Activated CD8-positive, alpha-beta memory T cell treated with anti-CD3 and anti-CD28 coated beads, Interleukin-2, amount 50 U/mL, for 24 hours (primary cell): ENCODE data around the gene IL6R.

ENCODE experiments used
- DNase-seq: peaks from one replicate; pipeline ENCODE4 v3.0.0-alpha.2; 2020; ENCODE audit errors: extremely low read depth

IL6R gene

DNA sequence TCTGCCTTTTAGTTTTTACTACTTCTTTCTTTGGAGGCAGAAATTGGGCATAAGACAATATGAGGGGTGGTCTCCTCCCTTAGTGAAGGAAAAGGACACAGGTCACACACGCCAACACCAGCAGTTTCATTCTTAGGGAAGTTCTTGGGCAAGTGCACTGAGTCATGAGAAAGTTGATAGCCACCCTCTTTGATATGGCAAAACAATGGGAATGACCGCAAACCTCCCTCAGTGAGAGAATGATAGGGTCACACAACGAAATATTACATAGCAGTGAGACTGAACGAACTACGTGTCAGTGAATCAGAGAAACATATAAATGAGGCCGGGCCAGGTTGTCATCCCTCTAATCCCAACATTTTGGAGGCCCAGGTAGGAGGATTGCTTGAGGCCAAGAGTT, 20.0 kb downstream of the IL6R start:
- no peak for DNase-seq

DNA sequence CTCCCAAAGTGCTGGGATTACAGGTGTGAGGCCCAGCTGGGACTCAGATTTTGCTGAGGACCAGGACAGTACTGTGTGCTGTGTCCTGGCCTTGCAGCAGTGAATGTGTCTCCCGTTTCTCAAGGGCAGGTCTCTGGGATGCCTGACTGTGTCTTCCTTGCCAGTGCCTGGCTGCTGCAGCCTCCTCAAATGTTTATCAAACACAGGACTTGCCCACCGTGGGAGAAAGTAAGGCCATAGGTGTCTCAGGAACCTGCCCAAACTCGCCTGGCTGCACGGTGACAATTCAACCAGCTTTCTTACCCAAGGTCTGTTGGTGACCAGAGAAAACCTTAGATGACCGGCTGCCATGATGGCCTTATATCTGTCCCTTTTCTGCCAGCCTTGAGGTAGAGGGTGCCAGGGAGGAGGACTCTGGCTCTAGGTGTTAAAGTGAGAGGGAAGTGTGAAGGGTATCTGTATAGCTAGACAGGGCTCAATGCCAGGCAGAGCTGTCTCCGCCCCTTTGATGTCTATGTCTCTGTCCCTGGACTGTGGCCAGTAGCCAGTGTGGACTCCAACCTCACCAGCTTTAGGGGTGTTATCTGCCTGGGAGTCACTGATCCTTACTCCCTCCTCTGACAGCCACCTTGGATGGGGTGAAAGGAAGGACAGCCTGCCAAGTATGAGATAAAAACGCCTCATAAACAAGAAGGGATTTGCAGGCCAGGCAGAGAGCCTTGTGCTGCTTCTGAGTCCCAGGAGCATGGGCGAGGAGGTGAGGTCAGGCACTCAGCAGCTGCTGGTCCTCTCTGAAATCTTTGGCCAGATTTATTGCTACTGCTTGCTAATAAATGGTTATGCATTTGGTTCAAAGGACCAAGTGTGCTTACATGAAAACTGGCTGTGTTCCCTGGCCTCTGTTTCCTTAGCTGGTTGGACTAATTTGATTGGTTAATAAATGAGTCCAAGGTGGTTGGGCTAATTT, 22.3 kb downstream of the IL6R start:
- DNase-seq = no peak

DNA sequence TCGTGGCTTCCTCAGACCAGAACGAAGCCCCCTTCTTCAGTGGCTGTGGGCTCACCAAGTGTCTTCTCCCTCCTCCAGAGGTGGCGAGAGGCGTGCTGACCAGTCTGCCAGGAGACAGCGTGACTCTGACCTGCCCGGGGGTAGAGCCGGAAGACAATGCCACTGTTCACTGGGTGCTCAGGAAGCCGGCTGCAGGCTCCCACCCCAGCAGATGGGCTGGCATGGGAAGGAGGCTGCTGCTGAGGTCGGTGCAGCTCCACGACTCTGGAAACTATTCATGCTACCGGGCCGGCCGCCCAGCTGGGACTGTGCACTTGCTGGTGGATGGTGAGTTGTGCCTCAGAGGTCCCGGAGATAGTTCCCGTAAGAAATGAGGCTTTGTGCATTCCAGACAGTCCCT, 24.0 kb downstream of the IL6R start:
- no peak for DNase-seq

DNA sequence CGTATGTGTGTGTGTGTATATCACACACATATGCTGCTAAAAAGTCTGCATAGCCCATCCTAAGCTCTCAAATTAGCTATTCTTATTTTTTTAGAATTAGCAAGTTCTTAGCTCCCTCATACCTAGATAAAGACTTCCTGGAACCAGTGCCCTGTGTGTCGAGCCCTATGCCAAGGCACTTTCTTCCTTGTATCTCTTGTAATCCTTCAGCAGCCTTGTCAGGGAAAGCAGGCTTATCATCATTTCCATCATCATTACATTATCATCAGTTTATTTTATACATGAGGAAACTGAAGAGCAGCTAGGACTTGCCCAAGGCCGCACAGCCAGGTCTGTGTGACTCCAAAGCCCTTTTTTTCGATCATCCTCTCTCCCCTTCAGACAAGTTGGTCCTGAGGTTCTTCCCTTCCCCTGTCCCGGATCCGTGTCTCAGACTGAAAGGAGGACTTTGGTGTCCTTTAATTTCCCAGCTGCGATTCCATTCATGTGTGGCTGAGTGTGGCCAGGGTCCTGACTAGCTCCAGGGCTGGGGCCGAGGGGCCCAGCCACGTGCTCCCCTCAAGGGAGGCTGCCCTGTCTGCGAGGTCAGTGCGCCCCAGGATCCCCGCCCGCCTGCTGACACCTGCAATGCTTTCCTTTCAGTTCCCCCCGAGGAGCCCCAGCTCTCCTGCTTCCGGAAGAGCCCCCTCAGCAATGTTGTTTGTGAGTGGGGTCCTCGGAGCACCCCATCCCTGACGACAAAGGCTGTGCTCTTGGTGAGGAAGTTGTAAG, 24.9 kb downstream of the IL6R start:
- DNase-seq = no peak

DNA sequence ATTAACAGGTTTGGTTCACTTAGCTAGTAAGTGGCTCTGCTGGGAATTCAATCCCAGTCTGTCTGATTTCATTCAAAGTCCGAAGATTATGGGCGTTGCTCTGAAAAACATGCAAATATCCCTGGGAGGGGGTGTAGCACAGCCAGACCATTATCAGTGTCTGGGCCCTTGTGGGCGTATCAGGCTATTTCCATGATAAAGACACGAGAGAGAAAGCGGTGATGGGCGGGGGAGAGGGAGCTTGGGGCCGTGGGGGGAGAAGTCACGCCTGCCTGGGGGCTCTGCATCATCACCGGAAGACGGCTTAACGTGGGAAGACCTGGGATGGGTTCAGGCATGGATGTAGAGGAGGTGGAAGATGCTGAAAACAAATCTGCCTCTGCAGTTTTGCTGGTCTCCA, 25.8 kb downstream of the IL6R start:
- no peak for DNase-seq

DNA sequence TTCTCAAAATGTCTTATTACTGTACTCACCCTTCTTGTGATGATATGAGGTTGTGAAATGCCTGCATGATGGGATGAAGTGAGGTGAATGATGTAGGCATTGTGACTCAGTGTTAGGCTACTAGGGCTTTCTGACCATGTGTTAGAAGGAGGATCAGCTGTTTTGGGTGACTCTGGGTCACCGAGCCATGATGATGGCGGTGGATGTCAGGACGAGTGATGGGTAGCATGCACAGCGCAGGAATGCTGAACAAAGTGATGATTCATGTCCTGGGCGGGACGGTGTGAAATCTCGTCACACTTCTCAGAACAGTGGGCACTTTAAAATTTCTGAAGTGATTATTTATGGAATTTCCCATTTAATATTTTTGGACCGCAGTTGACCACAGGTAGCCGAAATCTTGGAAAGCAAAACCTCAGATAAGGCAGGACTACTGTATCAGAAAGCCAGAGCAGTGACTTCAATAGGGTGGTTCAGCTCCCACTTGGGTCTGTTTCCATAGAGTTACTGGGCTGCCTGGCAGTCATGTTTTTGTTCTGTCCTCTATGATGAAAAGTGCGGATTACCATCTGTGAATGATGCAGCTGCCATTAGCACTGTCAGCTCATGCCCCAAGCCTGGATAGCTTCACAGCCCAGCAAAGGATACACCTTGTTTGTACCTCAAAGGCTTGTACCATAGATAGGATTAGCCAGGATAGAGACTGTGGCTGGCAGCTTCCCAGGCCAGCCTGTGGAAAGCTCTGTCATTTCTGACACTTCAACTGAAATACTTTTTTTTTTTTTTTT, 26.6 kb downstream of the IL6R start:
- DNase-seq = no peak

DNA sequence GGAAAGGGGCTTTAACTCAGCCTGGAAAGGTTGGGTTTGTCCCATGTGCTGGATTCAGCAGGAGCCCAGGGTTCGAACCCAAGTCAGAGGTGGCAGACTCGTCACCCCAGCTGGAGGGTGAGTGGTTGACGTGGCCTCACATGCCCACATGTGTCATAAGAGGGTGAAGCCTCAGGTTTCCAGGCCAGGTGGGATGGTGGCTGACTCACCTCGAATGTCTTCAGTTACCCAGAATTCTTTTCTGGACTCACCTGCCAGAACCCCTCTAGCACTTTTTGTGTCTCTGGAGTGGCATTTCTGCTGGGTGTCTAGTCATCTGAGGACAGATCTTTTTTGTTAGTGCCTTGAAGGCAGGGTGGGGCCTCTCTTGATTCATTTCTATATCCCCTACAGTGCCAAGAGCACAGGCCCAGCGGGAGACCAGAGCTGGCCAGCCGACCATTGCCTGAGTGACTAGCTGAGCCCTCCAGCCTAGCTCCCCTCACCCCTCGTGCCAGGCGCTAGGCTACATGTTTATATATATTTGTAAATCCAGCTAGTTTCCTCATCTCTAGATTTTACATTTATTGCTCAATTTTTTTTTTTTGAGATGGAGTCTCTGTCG, 28.1 kb downstream of the IL6R start:
- DNase-seq = no peak

DNA sequence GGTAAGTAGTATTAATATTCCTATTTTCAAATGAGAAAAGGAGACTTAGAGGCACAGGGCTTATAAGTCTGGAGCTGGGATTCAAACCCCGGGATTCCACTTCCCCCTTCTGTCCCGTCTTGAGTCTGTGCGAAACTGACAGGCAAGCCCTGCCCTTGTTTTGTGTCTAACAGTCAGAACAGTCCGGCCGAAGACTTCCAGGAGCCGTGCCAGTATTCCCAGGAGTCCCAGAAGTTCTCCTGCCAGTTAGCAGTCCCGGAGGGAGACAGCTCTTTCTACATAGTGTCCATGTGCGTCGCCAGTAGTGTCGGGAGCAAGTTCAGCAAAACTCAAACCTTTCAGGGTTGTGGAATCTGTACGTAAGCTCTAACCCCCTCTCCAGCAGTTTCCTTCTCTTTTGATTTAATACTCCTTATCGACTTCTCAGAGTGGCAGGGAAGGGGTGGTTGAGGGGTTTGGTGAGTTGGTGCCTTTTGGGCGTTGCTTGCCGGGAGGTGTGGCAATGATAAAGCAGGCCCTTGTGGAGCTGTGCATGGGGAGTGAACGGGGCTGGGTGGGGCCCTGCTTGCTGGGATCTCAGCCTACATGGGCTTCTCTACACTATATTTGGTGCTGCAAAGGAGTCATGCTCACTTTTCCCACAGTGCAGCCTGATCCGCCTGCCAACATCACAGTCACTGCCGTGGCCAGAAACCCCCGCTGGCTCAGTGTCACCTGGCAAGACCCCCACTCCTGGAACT, 29.4 kb downstream of the IL6R start:
- no peak for DNase-seq

DNA sequence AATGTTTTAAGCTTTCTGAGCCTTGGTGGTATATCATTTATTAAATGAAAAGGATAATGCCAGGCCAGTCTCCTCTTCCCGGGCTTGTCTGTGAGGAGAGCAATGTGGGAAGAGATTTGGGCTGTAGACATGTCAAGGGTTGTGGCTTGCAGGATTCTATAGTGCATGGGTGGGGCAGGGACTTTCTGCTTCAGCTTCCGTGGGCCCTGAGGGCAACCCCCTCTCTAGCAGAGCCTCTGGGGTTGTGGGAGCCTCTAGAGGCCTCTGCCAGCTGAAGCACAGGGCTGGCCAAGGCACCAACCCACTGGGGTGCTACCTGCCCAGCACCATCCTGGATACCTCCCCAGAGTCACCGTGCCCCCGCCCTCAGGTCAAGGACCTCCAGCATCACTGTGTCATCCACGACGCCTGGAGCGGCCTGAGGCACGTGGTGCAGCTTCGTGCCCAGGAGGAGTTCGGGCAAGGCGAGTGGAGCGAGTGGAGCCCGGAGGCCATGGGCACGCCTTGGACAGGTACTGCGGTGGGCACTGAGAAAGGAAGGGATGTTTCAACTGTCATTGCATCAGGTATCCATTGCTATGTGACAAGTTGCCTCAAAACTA, 30.6 kb downstream of the IL6R start:
- DNase-seq = no peak

DNA sequence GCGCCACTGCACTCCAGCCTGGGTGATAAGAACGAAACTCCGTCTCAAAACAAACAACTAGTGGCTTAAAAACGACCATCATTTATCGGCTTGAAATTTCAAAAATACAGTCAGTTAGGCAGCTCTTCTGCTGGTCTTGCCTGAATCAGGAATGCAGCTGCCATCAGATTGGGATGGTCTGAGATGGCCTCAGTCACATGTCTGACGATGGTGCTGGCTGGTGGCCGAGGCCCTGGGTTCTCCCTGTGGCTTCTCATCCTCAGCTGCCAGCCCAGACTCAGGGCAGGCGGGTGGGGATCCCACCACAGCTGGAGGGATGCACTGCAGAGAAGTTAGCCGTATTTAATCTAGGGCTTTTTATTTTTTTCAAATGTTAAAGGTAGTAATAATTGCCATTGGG, 31.3 kb downstream of the IL6R start:
- DNase-seq = no peak

DNA sequence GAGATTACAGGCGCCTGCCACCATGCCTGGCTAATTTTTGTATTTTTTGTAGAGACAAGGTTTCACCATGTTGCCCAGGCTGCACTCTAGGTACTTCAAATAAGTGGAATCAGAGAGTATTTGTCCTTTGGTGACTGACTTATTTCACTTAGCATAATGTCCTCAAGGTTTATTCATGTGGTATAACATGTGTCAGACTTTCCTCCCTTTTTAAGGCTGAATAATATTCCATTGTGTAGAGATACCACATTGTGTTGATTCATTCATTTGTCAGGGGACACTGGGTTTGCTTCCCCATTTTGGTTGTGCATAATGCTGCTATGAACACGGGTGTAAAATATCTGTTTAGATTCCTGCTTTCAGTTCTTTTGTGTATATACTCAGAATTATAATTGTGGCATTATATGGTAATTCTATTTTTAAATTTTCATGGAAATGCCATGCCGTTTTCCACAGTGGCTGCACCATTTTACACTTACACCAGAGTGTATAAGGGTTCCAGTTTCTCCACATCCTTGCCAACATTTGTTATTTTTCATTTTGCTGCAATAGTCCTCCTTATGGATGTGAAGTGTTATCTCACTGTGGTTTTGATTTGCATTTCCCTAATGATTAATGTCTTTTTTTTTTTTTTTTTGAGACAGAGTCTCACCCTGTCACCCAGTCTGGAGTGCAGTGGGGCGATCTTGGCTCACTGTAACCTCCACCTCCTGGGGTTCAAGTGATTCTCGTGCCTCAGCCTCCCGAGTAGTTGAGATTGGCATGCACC, 35.1 kb downstream of the IL6R start:
- DNase-seq = no peak

DNA sequence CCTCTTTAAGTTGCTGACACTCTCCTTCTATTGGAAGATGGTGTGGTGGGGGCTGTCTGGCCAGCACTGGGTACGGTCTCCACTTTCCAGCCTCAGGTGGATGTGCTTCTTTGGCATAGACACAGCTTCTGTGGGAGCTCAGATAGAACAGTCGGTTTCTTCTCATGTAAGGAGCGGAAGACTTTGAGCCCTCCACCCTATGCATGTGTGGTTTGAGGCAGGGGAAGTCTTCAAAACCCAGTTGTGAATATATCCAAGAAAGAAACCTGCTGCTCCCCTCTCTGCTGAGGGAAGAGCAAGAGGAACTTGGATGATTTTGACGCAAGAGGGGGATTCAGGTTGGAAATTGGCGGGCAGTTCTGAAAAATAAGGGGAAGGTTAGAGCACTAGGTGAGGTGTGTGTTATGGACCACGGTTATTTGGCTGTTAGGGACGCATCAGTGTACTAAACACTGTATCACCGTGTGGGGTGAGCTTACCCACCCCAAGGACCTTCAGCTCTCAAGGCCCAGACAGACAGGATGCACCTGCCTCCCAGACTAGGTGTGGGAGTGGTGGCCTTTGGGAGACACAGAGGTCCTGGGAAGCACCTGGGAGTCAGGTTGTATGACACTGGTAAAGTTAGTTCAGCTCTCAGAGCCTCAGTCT, 36.2 kb downstream of the IL6R start:
- no peak for DNase-seq

DNA sequence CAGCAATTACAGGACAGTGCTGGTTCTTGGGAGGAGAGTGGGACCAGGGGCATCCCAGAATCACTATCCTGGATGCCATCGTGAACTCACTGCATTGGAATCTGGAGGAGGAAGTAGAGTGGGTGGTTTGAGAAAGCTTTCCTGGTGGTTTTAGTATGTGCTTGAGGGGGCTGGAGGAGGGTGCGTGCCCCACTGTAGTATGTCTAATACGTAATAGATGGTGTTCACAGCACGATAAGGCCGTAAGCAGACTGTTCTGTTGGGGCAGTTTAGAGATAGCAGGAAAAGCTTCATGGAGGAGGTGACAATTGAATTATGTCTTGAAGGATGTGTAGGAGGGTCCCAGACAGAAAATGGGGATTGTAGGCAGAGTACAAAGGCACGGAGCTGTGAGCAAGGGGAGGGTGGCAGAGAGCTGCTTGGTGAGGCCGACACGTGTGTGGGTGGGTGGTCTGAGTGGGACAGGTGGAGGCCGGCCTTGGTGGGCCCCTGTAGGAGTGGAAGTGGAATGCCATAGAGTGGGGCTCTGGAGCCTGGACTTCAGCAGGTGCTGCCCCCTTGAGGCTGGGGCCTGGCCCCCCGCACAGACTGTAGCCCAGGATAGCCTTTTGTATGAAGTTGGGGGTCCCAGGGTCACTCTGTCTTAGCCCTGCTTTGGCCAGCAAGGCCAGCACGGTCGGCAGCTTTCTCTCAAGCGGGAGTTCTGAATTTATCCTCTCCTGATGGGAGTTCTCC, 37.0 kb downstream of the IL6R start:
- no peak for DNase-seq

DNA sequence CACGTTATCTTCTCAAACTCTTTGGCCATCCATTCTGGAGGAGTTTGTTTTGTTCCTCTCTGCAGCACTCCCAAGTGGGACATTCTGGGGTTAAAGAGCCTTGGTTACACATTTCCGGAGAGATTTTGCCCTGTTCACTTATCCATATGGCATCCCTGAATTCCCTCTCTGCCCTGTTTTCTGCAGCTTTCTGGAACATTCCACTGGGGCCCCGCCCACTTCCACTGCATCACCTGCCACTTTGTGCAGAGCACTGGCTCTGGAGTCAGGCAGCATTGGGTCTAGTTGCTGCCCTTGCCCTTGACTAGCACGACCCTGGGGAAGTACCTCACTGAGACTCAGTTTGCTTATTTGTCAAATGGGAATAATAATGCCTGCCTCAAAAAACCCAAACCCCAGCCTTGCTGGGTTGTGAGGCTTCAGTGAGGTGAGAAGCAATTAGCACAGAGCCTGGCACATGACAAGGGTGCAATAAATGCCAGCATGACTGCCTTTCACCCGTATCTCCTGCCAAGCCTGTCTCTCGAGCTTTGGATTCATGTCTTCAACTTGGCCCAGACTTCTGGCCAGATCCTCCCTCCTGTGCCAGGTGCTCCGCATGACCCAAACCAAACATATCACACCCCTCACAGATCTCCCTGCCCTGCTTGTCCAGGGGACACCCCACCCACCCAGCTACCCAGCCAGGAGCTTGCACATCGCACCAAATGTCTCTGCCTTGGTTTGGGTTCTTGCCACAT, 38.3 kb downstream of the IL6R start:
- DNase-seq = no peak

DNA sequence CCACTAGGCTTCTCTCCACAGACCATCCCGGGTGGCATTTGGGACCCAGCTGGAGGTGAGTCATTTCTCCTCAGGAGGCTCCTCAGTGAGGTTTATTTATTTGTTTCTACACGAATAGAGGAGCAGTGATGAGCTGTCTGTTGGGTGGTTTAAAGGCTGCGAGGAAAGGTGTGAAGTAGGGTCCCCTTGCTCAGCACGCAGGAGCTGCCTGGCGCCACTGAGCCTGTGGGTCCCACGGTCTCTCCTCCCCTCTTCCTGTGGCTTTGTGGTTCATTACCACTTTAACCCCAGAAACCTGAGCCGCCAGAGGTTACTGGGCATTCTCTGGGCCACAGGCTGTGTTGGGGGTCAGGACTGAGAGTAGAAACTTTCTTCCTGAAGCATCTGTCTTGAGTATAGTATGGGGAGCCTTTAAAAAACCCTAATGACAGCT, 39.9 kb downstream of the IL6R start:
- DNase-seq = no peak

DNA sequence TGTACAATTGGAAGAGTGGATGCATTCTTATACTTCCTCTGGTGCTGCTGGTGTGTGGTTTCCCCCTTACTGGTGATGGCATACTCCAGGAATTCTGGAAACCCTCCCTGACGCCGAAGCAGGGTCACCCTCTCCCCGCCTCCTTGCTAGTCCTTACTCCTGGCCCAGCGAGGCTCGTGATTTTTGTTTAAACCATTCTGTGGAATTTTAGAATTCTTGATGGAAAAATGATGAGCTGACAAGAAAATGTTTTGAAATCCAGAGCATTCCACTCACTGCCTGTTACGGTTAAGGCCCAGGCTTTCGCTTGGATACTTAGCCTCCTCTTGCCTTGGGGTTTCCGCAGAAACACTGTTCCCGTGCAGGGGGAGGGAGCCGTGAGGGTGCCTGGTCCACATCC, 41.1 kb downstream of the IL6R start:
- DNase-seq = no peak

DNA sequence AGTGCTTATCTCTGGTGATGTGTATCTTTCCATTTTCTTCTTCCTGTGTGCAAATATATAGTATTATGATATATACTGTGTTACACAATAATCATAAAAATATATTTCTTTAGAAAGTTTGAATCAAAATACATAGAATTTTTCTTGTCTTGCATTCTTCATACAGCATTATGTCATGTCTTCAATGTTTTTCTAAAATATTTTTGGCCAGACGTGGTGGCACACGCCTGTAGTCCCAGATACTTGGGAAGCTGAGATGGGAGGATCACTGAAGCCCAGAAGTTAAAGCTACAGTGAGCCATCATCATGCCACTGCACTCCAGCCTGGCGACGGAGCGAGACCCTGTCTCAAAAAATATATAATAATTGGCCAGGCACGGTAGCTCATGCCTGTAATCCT, 41.6 kb downstream of the IL6R start:
- DNase-seq = no peak

DNA sequence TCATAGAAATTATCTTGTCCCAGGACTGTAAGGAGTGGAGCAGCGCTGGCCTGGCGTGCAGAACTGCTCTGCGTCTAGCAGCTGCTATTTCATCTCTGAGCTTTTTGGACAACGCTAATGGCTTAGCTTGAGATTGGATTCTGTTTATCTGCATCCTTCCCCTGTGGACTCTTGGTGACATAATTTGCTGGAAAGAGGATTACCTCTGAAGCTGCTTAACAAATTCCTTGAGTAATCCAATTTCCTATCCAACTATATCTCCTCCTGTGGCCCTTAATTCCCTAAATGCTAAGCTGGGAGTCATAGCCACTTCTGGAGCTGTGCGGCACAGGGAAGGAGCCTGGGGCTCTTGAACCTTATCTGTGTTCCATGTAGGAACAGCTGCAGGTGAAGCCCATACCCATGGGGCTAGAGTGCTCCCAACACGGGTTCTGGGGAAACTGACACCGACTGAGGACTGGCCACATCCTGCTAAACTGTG, 43.2 kb downstream of the IL6R start:
- DNase-seq = no peak
